NCI-H510A treated with DMSO at 0.1 percent for 48 hours (cell line): ENCODE measurements around the gene NOP9.

Experiments
- DNase-seq: peaks from one replicate; lab custom pipeline; 2025; lab: John Stamatoyannopoulos, UW

The NOP9 gene, protein sequence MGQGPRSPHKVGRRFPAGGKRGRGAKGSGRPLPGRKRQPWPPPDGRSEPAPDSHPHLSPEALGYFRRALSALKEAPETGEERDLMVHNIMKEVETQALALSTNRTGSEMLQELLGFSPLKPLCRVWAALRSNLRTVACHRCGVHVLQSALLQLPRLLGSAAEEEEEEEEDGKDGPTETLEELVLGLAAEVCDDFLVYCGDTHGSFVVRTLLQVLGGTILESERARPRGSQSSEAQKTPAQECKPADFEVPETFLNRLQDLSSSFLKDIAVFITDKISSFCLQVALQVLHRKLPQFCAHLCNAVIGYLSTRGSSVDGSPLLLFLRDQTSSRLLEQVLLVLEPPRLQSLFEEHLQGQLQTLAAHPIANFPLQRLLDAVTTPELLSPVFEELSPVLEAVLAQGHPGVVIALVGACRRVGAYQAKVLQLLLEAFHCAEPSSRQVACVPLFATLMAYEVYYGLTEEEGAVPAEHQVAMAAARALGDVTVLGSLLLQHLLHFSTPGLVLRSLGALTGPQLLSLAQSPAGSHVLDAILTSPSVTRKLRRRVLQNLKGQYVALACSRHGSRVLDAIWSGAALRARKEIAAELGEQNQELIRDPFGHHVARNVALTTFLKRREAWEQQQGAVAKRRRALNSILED

GRCh38 chr14:24299255-24300191, at the start of gene NOP9, which contains the start of gene DHRS1:
Gene NOP9 (plus strand): TSS chr14:24299850. CDS start chr14:24299955, 105 bp downstream.
Gene DHRS1 (minus strand): TSS chr14:24299780. CDS start chr14:24299106, 674 bp downstream.
- DNase-seq: peak; percentile 89

DNA sequence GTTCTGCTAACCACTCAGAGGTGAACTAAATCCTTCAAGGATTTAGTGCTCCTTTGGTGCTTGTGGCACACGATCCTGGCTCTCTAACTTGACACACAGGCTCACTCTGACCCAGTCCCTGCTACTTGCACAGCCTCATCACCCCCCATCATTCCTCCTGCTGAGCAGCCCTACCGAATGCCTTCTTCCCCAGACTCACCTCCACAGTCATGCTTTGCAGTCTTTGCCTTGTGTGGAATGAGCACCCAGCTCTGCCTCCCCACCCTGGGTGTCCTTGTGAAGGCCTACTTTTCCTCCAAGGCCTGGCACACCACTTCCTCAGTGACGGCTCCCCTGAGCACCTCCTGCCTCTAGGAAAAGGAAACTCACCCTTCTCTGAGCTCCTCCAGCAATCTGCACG, 49.3 kb upstream of the NOP9 start:
- no peak for DNase-seq

DNA sequence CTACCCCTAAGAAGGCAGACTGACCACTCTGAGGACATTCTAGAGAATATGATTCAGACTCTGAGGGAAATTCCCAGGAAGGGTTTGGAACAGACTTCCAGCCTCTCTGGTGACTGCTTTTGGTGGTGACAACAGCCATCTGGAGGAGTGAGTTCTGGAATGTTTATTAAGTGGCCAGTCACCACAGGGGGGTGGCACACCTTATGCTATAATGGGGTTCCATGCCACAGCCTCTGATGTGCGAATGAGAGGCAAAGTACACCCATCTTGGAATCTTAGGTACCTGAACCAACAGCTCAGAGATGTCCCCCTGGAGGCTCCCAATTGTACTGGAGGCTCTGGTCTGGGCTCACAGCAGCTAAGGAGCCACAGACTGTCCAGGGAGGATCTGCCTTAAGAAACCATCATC, 47.8 kb upstream of the NOP9 start:
- no peak for DNase-seq

GRCh38 chr14:24252289-24253124, 47.1 kb upstream of the NOP9 start:
- DNase-seq: no peak

DNA sequence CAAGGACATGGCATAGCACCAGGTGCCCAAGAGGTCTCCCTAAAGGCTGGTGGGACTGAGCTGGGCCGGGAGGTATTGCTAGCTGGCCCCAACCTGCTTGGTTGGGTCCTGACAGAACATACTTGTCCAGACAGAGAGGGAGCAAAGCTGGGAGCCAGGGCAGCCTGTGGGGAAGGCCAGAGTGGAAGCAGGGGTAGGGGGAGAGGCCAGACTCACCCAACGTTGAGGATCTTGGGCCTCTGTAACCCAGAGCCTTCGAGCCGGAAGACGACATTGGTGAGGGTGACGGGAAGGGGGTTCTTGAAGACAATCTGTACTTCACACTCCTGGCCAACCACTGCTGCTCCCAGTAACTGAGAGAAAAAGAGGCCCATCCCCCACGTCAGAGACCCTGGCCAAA, 45.7 kb upstream of the NOP9 start:
- DNase-seq: no peak

- no peak for DNase-seq
These were observed 44.8 kb upstream of the NOP9 start for GRCh38 chr14:24254630-24255392.

DNA sequence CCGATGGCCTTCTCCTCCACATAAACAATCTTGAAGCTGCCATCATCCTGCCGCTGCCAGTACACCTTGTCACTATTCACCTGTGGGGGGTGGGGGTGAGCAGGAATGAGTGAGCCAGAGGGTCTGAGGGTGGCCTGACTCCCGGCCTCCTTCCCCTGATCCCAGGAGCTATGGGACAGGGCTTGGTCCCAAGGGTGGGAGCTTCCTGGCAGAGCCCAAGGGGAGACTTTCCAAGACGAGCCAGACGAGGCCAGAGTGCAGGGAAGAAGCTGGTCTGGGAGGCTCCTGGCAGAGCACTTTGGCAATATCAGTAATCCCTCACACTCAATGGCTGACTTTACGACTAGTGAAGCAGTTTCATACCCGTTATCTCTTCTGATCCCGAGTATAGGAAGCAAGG, 44.2 kb upstream of the NOP9 start:
- DNase-seq: no peak

GRCh38 chr14:24255931-24256711, 43.5 kb upstream of the NOP9 start:
- no peak for DNase-seq

- no peak for DNase-seq
These were observed 42.7 kb upstream of the NOP9 start for GRCh38 chr14:24256960-24257359.

DNA sequence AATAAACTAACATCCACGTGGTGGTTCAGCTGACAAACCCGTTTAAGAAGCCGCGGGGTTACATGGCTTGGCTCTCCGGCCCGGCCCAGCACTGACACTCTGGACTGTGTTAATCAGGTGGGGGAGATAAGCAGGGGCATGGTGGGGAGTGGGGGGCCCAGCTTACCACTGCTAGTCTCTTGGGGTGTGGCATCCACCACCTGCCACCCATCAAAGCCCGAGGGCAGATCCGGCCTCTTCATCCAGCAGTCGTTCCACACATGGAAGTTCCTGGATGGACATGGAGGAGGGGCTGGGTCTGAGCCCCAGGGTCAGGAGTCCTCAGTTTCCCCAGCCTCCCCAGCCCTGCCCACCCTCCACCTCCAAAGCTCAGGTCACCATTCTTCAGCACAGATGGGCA, 41.5 kb upstream of the NOP9 start:
- DNase-seq: no peak

- no peak for DNase-seq
These were observed 40.9 kb upstream of the NOP9 start for GRCh38 chr14:24258548-24259265.

DNA sequence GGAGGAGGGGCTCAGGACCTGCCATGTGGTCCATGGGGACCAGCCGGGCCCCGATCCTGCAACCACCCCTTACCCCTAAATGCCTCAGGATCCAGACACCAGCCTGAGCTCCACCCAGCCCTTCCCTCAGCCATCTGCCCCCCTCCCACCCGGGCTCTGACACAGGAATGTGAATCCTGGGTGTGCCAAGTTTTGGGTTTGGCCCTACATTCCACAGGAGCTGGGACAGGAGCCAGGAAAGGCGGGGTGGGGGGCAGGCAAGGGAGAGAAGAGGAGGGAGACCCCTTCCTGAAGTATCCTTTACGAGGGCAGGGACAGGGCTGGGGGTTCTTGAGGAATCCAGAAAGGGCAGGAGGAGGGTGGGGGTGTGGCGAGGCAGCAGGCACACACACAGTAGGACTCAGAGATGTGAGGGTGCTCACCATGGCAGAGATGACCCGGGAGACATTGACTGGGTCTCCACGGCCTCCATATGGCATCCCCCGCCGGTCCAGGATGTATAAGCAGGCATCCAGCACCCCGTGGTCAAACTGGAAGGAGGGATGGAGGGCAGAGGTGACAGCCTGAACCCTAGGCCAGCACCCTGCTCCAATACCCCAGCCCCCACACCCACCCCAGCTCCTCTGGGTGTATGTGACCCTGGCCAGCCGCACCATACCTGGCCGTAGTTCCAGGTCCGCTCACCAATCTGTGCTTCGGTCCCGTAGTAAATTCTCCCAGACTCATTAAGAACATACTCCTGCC, 40.2 kb upstream of the NOP9 start:
- no peak for DNase-seq

DNA sequence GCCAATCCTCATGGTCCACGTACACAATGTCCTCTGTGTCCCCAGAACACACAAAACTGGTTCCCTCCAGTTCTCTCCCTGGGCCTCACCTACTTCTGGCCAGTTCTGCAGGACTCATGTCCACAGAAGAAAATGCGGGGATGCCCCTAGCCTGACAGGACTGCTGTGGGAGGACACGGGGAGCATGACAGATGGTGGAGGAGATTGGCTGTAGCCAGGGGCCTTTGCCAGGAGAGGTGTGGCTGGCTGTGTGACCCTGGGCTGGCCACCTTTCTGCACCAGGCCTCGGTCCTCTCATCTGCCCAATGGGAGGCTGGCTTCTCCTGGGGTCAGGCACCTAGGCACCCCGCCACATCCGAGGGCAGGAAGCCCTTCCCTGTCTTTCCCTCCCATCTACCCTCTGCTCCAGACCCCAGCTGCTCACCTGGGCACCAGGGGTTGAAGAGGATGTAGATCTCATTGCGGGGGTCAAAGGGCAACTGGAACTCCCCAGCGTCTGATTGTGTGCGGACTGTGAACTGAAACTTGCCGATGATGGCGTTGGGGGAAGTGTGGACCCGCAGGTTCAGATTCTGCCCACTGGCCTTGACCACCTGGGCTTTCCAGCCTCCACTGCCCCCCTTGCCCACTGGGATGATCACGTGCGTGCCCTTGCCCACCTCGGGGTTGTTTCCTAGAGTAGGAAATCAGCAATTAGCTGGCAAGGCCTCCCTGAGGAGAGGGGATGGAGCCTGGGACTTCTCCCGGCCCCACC, 39.4 kb upstream of the NOP9 start:
- DNase-seq: no peak

GRCh38 chr14:24260780-24261157, 38.9 kb upstream of the NOP9 start:
- DNase-seq: no peak

GRCh38 chr14:24261256-24261968, 38.2 kb upstream of the NOP9 start:
- no peak for DNase-seq

DNA sequence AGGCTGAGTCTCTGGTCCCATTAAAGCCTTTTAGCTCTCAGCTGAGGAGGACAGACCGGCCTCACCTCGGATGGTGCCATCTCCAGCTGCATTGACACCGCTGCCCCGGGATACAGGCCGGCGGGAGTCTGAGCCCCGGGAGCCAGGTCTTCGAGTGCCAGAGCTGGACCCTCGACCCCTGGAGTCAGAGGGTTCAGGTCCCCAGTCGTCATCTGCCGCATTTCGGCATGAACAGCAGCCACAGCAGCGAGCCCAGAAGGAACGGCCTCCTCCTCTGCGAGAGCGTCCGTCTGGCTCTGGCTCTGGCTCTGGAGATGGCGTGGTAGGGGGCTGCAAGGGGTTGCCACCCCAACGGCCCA, 37.7 kb upstream of the NOP9 start:
- DNase-seq: no peak
